Immature natural killer cell (primary cell): ENCODE results near the gene TTF1. TPM values are rescaled to one million over a fixed set of nuclear protein-coding genes. Genes with fewer than 3 reads are reported as not detected.
"Not testable (repeated sequence)": the region's sequence is repeated elsewhere in the genome, so short reads cannot be mapped to it uniquely, and the experiment has no call there.

Source experiments
- DNase-seq, 3 donors: peaks; one replicate each; pipeline ENCODE4 v3.0.0; 2022; ENCODE audit warnings: mixed read lengths in 1 of 3
- H3K27ac Mint-ChIP-seq, 6 donors: one replicate each; pipeline ENCODE4 v1.8.0; 2020; ENCODE audit warnings: mixed read lengths in 6 of 6, mild to moderate bottlenecking in 5 of 6, inconsistent platforms in 4 of 6, moderate library complexity in 3 of 6
- H3K27me3 Mint-ChIP-seq, 3 donors: one replicate each; pipeline ENCODE4 v1.8.0; 2020 to 2021; ENCODE audit warnings: low read depth in 3 of 3, mild to moderate bottlenecking in 3 of 3, mixed read lengths in 3 of 3, moderate library complexity in 3 of 3, inconsistent platforms in 1 of 3
- H3K36me3 Mint-ChIP-seq, 3 donors: one replicate each; pipeline ENCODE4 v1.8.0; 2020; ENCODE audit warnings: mixed read lengths in 3 of 3, inconsistent platforms in 2 of 3, mild to moderate bottlenecking in 2 of 3
- H3K4me1 Mint-ChIP-seq, 2 donors: one replicate each; pipeline ENCODE4 v1.8.0; 2020; ENCODE audit warnings: inconsistent platforms in 2 of 2, mild to moderate bottlenecking in 2 of 2, mixed read lengths in 2 of 2, moderate library complexity in 1 of 2
- H3K4me3 Mint-ChIP-seq, 5 donors: one replicate each; pipeline ENCODE4 v1.8.0; 2020; ENCODE audit warnings: mild to moderate bottlenecking in 5 of 5, mixed read lengths in 5 of 5, inconsistent platforms in 3 of 5, moderate library complexity in 3 of 5
- H3K9me3 Mint-ChIP-seq, 6 donors: one replicate each; pipeline ENCODE4 v1.8.0; 2020; ENCODE audit warnings: mild to moderate bottlenecking in 6 of 6, mixed read lengths in 6 of 6, inconsistent platforms in 4 of 6, moderate library complexity in 3 of 6
- polyA plus RNA-seq, 3 donors: library from polyadenylated mRNA; unstranded; fragments of 300-500 nt; fragmentation: Illumina TruSeq; gene quantifications; one replicate each; pipeline ENCODE4 v1.2.3, GENCODE V29; 2021

Gene TTF1
- polyA plus RNA-seq, 3 donors from 2014 or later, result 1.5 to 6.8 (median 6.5) TPM

GRCh38 chr9:132408521-132408920 lies 1.9 kb upstream of the TTF1 start:
- DNase-seq, result no peak
- H3K9me3 Mint-ChIP-seq, result no peaks in the 10 kb centered on the region
- H3K36me3 Mint-ChIP-seq, result peaks cover 0 to 8% (median 0%) of the 10 kb centered on the region in 3 donors
- peaks cover 47 to 55% of the 10 kb centered on the region in 2 donors for H3K4me1 Mint-ChIP-seq
- peak overlapping the region in 1 of 5 donors; percentile 44 for H3K4me3 Mint-ChIP-seq
- peaks cover 19 to 26% (median 23%) of the 10 kb centered on the region in 3 donors for H3K27me3 Mint-ChIP-seq
- H3K27ac Mint-ChIP-seq, result no peak overlapping the region

- Mint-ChIP-seq H3K27ac (peak overlapping the region; percentile 84 to 94 (median 90)), H3K4me1 (peaks cover 48 to 63% of the 10 kb centered on the region in 2 donors)
Observed at GRCh38 chr9:132407196-132407595, 556 bp upstream of the TTF1 start.

GRCh38 chr9:132404228-132404881 lies 2.3 kb downstream of the TTF1 start:
- H3K4me3 Mint-ChIP-seq, result peak overlapping the region; percentile 18 to 65 (median 34)
- peaks cover 13 to 14% (median 14%) of the 10 kb centered on the region in 3 donors for H3K36me3 Mint-ChIP-seq
- H3K4me1 Mint-ChIP-seq, result peaks cover 34 to 56% of the 10 kb centered on the region in 2 donors
- no peak for DNase-seq
- no peaks in the 10 kb centered on the region for H3K9me3 Mint-ChIP-seq
- peaks cover 4 to 11% (median 6%) of the 10 kb centered on the region in 3 donors for H3K27me3 Mint-ChIP-seq
- peak overlapping the region; percentile 12 to 80 (median 56) for H3K27ac Mint-ChIP-seq

More at GRCh38 chr9:132407196-132407595, 556 bp upstream of the TTF1 start:
- no peak for DNase-seq
- Mint-ChIP-seq H3K27me3 (peaks cover 18 to 25% (median 21%) of the 10 kb centered on the region in 3 donors), H3K4me3 (peak overlapping the region; percentile 87 to 96 (median 93)), H3K36me3 (peaks cover 4 to 8% (median 4%) of the 10 kb centered on the region in 3 donors), H3K9me3 (no peaks in the 10 kb centered on the region)

GRCh38 chr9:132401824-132402223 lies 4.8 kb downstream of the TTF1 start:
- no peak overlapping the region for H3K27ac Mint-ChIP-seq
- peaks cover 2 to 10% (median 3%) of the 10 kb centered on the region in 3 donors for H3K27me3 Mint-ChIP-seq
- H3K36me3 Mint-ChIP-seq, result peaks cover 21 to 26% (median 25%) of the 10 kb centered on the region in 3 donors
- DNase-seq, result no peak
- H3K4me3 Mint-ChIP-seq, result no peak overlapping the region
- peaks cover 27 to 50% of the 10 kb centered on the region in 2 donors for H3K4me1 Mint-ChIP-seq
- no peaks in the 10 kb centered on the region for H3K9me3 Mint-ChIP-seq

GRCh38 chr9:132395560-132395959 lies 11.1 kb downstream of the TTF1 start:
- H3K9me3 Mint-ChIP-seq, result no peaks in the 10 kb centered on the region
- peaks cover 22 to 51% (median 40%) of the 10 kb centered on the region in 3 donors for H3K36me3 Mint-ChIP-seq
- H3K4me3 Mint-ChIP-seq, result no peak overlapping the region
- H3K27me3 Mint-ChIP-seq, result peaks cover 0 to 3% (median 0%) of the 10 kb centered on the region in 3 donors
- H3K4me1 Mint-ChIP-seq, result no peaks in the 10 kb centered on the region
- H3K27ac Mint-ChIP-seq, result no peak overlapping the region
- no peak for DNase-seq

- Mint-ChIP-seq H3K4me1 (no peaks in the 10 kb centered on the region), H3K9me3 (no peaks in the 10 kb centered on the region), H3K27me3 (peaks cover 0 to 3% (median 0%) of the 10 kb centered on the region in 3 donors), H3K27ac (no peak overlapping the region), H3K4me3 (no peak overlapping the region), H3K36me3 (peaks cover 29 to 64% (median 45%) of the 10 kb centered on the region in 3 donors)
- no peak for DNase-seq
Observed at GRCh38 chr9:132391449-132391848, 15.2 kb downstream of the TTF1 start.

- Mint-ChIP-seq H3K9me3 (no peaks in the 10 kb centered on the region), H3K27ac (no peak overlapping the region), H3K4me3 (no peak overlapping the region), H3K27me3 (peaks cover 0 to 3% (median 0%) of the 10 kb centered on the region in 3 donors), H3K36me3 (peaks cover 25 to 63% (median 41%) of the 10 kb centered on the region in 3 donors), H3K4me1 (no peaks in the 10 kb centered on the region)
- DNase-seq, result no peak
Observed at GRCh38 chr9:132390966-132391365, 15.7 kb downstream of the TTF1 start.

GRCh38 chr9:132387133-132387532 lies 19.5 kb downstream of the TTF1 start:
- peaks cover 16 to 27% of the 10 kb centered on the region in 2 donors for H3K4me1 Mint-ChIP-seq
- no peaks in the 10 kb centered on the region for H3K9me3 Mint-ChIP-seq
- no peak overlapping the region for H3K4me3 Mint-ChIP-seq
- no peak for DNase-seq
- peaks cover 0 to 4% (median 2%) of the 10 kb centered on the region in 3 donors for H3K27me3 Mint-ChIP-seq
- H3K36me3 Mint-ChIP-seq, result peaks cover 28 to 68% (median 29%) of the 10 kb centered on the region in 3 donors
- no peak overlapping the region for H3K27ac Mint-ChIP-seq

GRCh38 chr9:132384376-132384775 lies 22.3 kb downstream of the TTF1 start:
- H3K36me3 Mint-ChIP-seq, result peaks cover 9 to 48% (median 11%) of the 10 kb centered on the region in 3 donors
- H3K27ac Mint-ChIP-seq, result peak overlapping the region in 3 of 6 donors; percentile 5 to 76 (median 8)
- no peak overlapping the region for H3K4me3 Mint-ChIP-seq
- H3K27me3 Mint-ChIP-seq, result peaks cover 0 to 2% (median 1%) of the 10 kb centered on the region in 3 donors
- peaks cover 24 to 35% of the 10 kb centered on the region in 2 donors for H3K4me1 Mint-ChIP-seq
- no peak for DNase-seq
- no peaks in the 10 kb centered on the region for H3K9me3 Mint-ChIP-seq

- Mint-ChIP-seq H3K4me3 (peak overlapping the region in 1 of 5 donors; percentile 9), H3K4me1 (peaks cover 24 to 35% of the 10 kb centered on the region in 2 donors), H3K36me3 (peaks cover 8 to 46% (median 9%) of the 10 kb centered on the region in 3 donors), H3K27me3 (peaks cover 0 to 2% (median 1%) of the 10 kb centered on the region in 3 donors), H3K27ac (peak overlapping the region in 5 of 6 donors; percentile 5 to 80 (median 17)), H3K9me3 (no peaks in the 10 kb centered on the region)
- DNase-seq, result no peak
Observed at GRCh38 chr9:132383462-132383883, 23.2 kb downstream of the TTF1 start.

GRCh38 chr9:132381966-132382541 lies 24.6 kb downstream of the TTF1 start:
- peak overlapping the region; percentile 20 to 88 (median 31) for H3K27ac Mint-ChIP-seq
- peak overlapping the region in 1 of 5 donors; percentile 48 for H3K4me3 Mint-ChIP-seq
- no peaks in the 10 kb centered on the region for H3K9me3 Mint-ChIP-seq
- peaks cover 24 to 35% of the 10 kb centered on the region in 2 donors for H3K4me1 Mint-ChIP-seq
- H3K27me3 Mint-ChIP-seq, result peaks cover 0 to 2% (median 1%) of the 10 kb centered on the region in 3 donors
- H3K36me3 Mint-ChIP-seq, result peaks cover 0 to 35% (median 5%) of the 10 kb centered on the region in 3 donors
- DNase-seq, result no peak

GRCh38 chr9:132378416-132378815 lies 28.2 kb downstream of the TTF1 start:
- H3K27me3 Mint-ChIP-seq, H3K4me3 Mint-ChIP-seq, H3K9me3 Mint-ChIP-seq, DNase-seq, H3K27ac Mint-ChIP-seq: not testable (repeated sequence)
- Mint-ChIP-seq H3K36me3 (peaks cover 7 to 18% (median 14%) of the 10 kb centered on the region in 3 donors), H3K4me1 (peaks cover 17 to 21% of the 10 kb centered on the region in 2 donors)

GRCh38 chr9:132377769-132378168 lies 28.9 kb downstream of the TTF1 start:
- DNase-seq, H3K27me3 Mint-ChIP-seq, H3K9me3 Mint-ChIP-seq, H3K27ac Mint-ChIP-seq, H3K4me3 Mint-ChIP-seq: not testable (repeated sequence)
- peaks cover 7 to 16% (median 14%) of the 10 kb centered on the region in 3 donors for H3K36me3 Mint-ChIP-seq
- H3K4me1 Mint-ChIP-seq, result peaks cover 19 to 22% of the 10 kb centered on the region in 2 donors
